Large intestine (tissue), 3 donors: ENCODE data around the gene MRPS2. TPM values are rescaled to one million over a fixed set of nuclear protein-coding genes. Genes with fewer than 3 reads are reported as not detected.

Experiments
- DNase-seq, 2 donors: peaks; one replicate each; pipeline versions ENCODE4 v3.0.0 to v3.0.0-alpha.2; 2013
- H3K27ac ChIP-seq: one replicate; pipeline ENCODE4 v1.5.1; 2013; ENCODE audit warnings: low read length
- H3K27me3 ChIP-seq: 2 replicates; pipeline ENCODE4 v1.6.1; 2013; ENCODE audit warnings: low read length; ENCODE audit not compliant: control insufficient read depth, insufficient read depth
- H3K36me3 ChIP-seq: 2 replicates; pipeline ENCODE4 v1.6.1; 2013; ENCODE audit warnings: low read length; ENCODE audit not compliant: control insufficient read depth, insufficient read depth
- H3K4me1 ChIP-seq: one replicate; pipeline ENCODE4 v1.6.1; 2013; ENCODE audit warnings: low read length; ENCODE audit not compliant: control insufficient read depth, insufficient read depth
- H3K4me3 ChIP-seq: one replicate; pipeline ENCODE4 v1.5.1; 2013; ENCODE audit warnings: low read length
- H3K9me3 ChIP-seq: one replicate; pipeline ENCODE4 v1.6.1; 2013; ENCODE audit warnings: mild to moderate bottlenecking, low read depth, low read length, moderate library complexity; ENCODE audit not compliant: control insufficient read depth
- WGBS: methylation state at CpG from one replicate; pipeline ENCODE4 v1.1.5; 2013; ENCODE audit warnings: low lambda C conversion rate; ENCODE audit not compliant: insufficient coverage; 5-methylcytosine and 5-hydroxymethylcytosine counted together
- polyA plus RNA-seq: library from polyadenylated mRNA; unstranded; fragments of 120-200 nt; gene quantifications from one replicate; pipeline ENCODE4 v1.2.1, GENCODE V29; 2013

The MRPS2 gene
- polyA plus RNA-seq, 1 donor = 46.9 TPM

- H3K27ac ChIP-seq = peak overlapping the region; percentile 45
- DNase-seq = no peak
- WGBS = no CpG with 5 or more reads among the region's 29 CpGs
- no peaks in the 10 kb centered on the region for H3K27me3 ChIP-seq
- no peaks in the 10 kb centered on the region for H3K9me3 ChIP-seq
- H3K4me3 ChIP-seq = peak overlapping the region; percentile 89
- H3K4me1 ChIP-seq = peaks cover 10% of the 10 kb centered on the region
- H3K36me3 ChIP-seq = peaks cover 32% of the 10 kb centered on the region
These were observed 384 bp upstream of the MRPS2 start for GRCh38 chr9:135500071-135500524.

GRCh38 chr9:135501261-135502167 lies 1.0 kb downstream of the MRPS2 start:
- WGBS = no CpG with 5 or more reads among the region's 38 CpGs
- no peak overlapping the region for H3K27ac ChIP-seq

GRCh38 chr9:135502168-135502872 lies 1.8 kb downstream of the MRPS2 start:
- Histone ChIP-seq H3K4me1 (peaks cover 10% of the 10 kb centered on the region), H3K4me3 (no peak overlapping the region), H3K36me3 (peaks cover 35% of the 10 kb centered on the region), H3K9me3 (no peaks in the 10 kb centered on the region), H3K27me3 (no peaks in the 10 kb centered on the region), H3K27ac (no peak overlapping the region)
- no CpG with 5 or more reads among the region's 15 CpGs for WGBS
- no peak for DNase-seq

More at GRCh38 chr9:135501261-135502167, 1.0 kb downstream of the MRPS2 start:
- DNase-seq = peak in 1 of 2 donors; percentile 63
- peaks cover 35% of the 10 kb centered on the region for H3K36me3 ChIP-seq
- H3K4me1 ChIP-seq = peaks cover 10% of the 10 kb centered on the region
- no peaks in the 10 kb centered on the region for H3K27me3 ChIP-seq
- peak overlapping the region; percentile 89 for H3K4me3 ChIP-seq
- no peaks in the 10 kb centered on the region for H3K9me3 ChIP-seq

- peaks cover 10% of the 10 kb centered on the region for H3K4me1 ChIP-seq
These were observed 2.4 kb downstream of the MRPS2 start for GRCh38 chr9:135502873-135503321.

GRCh38 chr9:135503371-135504261 lies 3.1 kb downstream of the MRPS2 start:
- Histone ChIP-seq H3K4me1 (peaks cover 10% of the 10 kb centered on the region), H3K27ac (no peak overlapping the region), H3K27me3 (no peaks in the 10 kb centered on the region), H3K9me3 (no peaks in the 10 kb centered on the region), H3K4me3 (no peak overlapping the region), H3K36me3 (peaks cover 35% of the 10 kb centered on the region)
- no CpG with 5 or more reads among the region's 41 CpGs for WGBS
- no peak for DNase-seq

More at GRCh38 chr9:135502873-135503321, 2.4 kb downstream of the MRPS2 start:
- Histone ChIP-seq H3K27me3 (no peaks in the 10 kb centered on the region), H3K27ac (no peak overlapping the region), H3K4me3 (no peak overlapping the region), H3K36me3 (peaks cover 35% of the 10 kb centered on the region), H3K9me3 (no peaks in the 10 kb centered on the region)
- no CpG with 5 or more reads among the region's 16 CpGs for WGBS
- no peak for DNase-seq

- no peak overlapping the region for H3K27ac ChIP-seq
- WGBS = no CpG with 5 or more reads among the region's 21 CpGs
- H3K9me3 ChIP-seq = no peaks in the 10 kb centered on the region
- H3K27me3 ChIP-seq = no peaks in the 10 kb centered on the region
- H3K4me1 ChIP-seq = peaks cover 9% of the 10 kb centered on the region
- peak; percentile 28 to 35 for DNase-seq
- no peak overlapping the region for H3K4me3 ChIP-seq
- H3K36me3 ChIP-seq = peaks cover 35% of the 10 kb centered on the region
These were observed 4.1 kb downstream of the MRPS2 start for GRCh38 chr9:135504262-135505243.

GRCh38 chr9:135505406-135506187 lies 5.1 kb downstream of the MRPS2 start:
- Histone ChIP-seq H3K27me3 (no peaks in the 10 kb centered on the region), H3K4me1 (peaks cover 8% of the 10 kb centered on the region), H3K9me3 (no peaks in the 10 kb centered on the region), H3K4me3 (no peak overlapping the region), H3K27ac (no peak overlapping the region), H3K36me3 (peaks cover 35% of the 10 kb centered on the region)
- no CpG with 5 or more reads among the region's 24 CpGs for WGBS
- DNase-seq = no peak

GRCh38 chr9:135506327-135507103 lies 6.0 kb downstream of the MRPS2 start:
- WGBS = no CpG with 5 or more reads among the region's 14 CpGs
- DNase-seq = no peak
- Histone ChIP-seq H3K9me3 (no peaks in the 10 kb centered on the region), H3K36me3 (peaks cover 35% of the 10 kb centered on the region), H3K27ac (no peak overlapping the region), H3K4me1 (peaks cover 6% of the 10 kb centered on the region), H3K4me3 (no peak overlapping the region), H3K27me3 (no peaks in the 10 kb centered on the region)
